ENCODE results near the gene COX7A1. TPM values are rescaled to one million over a fixed set of nuclear protein-coding genes. Genes with fewer than 3 reads are reported as not detected.

COX7A1 gene
- polyA plus RNA-seq, 1 donor (not counting 4 experiments of a cell fraction or from before 2014, with no cell fraction given) = 2.6 TPM

DNA sequence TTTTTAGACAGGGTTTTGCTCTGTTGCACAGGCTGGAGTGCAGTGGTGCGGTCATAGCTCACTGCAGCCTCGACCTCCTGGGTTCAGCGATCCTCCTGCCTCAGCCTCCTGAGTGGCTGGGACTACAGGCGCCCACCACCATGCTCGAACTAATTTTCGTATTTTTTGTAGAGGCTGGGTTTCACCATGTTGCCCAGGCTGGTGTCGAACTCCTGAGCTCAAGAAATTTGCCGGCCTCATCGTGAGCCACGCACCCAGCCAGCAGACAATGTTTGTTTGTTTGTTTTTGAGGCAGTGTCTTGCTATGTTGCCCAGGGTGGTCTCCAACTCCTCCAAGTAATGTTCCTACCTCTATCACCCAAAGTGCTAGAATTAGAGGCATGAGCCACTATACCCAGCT, 879 bp upstream of the COX7A1 start:
- DNase-seq (ENCODE audit: low read depth, low spot score) (no peak), FAIRE-seq (no peak)
- Histone ChIP-seq H3K27ac (ENCODE audit: control insufficient read depth, insufficient read depth, low read length) (no peak overlapping the region), H2AFZ (ENCODE audit: control insufficient read depth, low read length) (no peak overlapping the region), H3K4me3 (ENCODE audit: control insufficient read depth in 2 of 3, extremely low read depth in 1 of 3, insufficient read depth in 2 of 3, low read depth in 1 of 3, low read length in 3 of 3) (no peak overlapping the region), H3K9me1 (ENCODE audit: control insufficient read depth, extremely low read depth, insufficient read depth, low read length) (peaks cover 2% of the 10 kb centered on the region), H3K27me3 (ENCODE audit: control insufficient read depth, extremely low read depth, insufficient read depth, low read length) (no peaks in the 10 kb centered on the region), H3K36me3 (ENCODE audit: control insufficient read depth in 2 of 2, extremely low read depth in 1 of 2, insufficient read depth in 2 of 2, low read length in 2 of 2) (peaks cover 11 to 27% of the 10 kb centered on the region in 2 experiments), H3K9ac (ENCODE audit: control insufficient read depth, extremely low read depth, insufficient read depth, low read length) (no peak overlapping the region), H3K79me2 (ENCODE audit: control insufficient read depth, insufficient read depth, low read length) (no peaks in the 10 kb centered on the region), H4K20me1 (ENCODE audit: control insufficient read depth, extremely low read depth, insufficient read depth, low read length) (peaks cover 10% of the 10 kb centered on the region), H3K4me2 (ENCODE audit: control insufficient read depth, extremely low read depth, insufficient read depth, low read depth, low read length) (no peak overlapping the region), H3K4me1 (ENCODE audit: control insufficient read depth, extremely low read depth, insufficient read depth, low read length) (peaks cover 41% of the 10 kb centered on the region), H3K9me3 (ENCODE audit: control insufficient read depth, low read depth, low read length) (no peaks in the 10 kb centered on the region)
- TF ChIP-seq CTCF (optimal IDR thresholded peaks at IDR 0.05 in 1 of 3, IDR thresholded peaks at IDR 0.05 in 1 of 3, conservative IDR thresholded peaks at IDR 0.05 in 1 of 3; ENCODE audit: extremely low read depth in 1 of 3, insufficient read depth in 2 of 3, low read length in 3 of 3) = no peak
- no peak for TF ChIP-seq EZH2 (IDR thresholded peaks at IDR 0.05; ENCODE audit: low read length)
- dilution Hi-C loops (cut with MboI; ENCODE audit: extremely low pct_ligation_motif_present, low sequenced_read_pairs) = no loop called here

GRCh38 chr19:36152019-36152351, 262 bp downstream of the COX7A1 start:
- H3K9ac ChIP-seq (ENCODE audit: control insufficient read depth, extremely low read depth, insufficient read depth, low read length) = peak overlapping the region; percentile 3

More at GRCh38 chr19:36152019-36152351, 262 bp downstream of the COX7A1 start:
- no peak for DNase-seq (ENCODE audit: low read depth, low spot score)
- H3K36me3 ChIP-seq (ENCODE audit: control insufficient read depth in 2 of 2, extremely low read depth in 1 of 2, insufficient read depth in 2 of 2, low read length in 2 of 2) = peaks cover 15 to 35% of the 10 kb centered on the region in 2 experiments
- H3K9me3 ChIP-seq (ENCODE audit: control insufficient read depth, low read depth, low read length) = no peaks in the 10 kb centered on the region
- peaks cover 2% of the 10 kb centered on the region for H3K9me1 ChIP-seq (ENCODE audit: control insufficient read depth, extremely low read depth, insufficient read depth, low read length)
- peaks cover 10% of the 10 kb centered on the region for H4K20me1 ChIP-seq (ENCODE audit: control insufficient read depth, extremely low read depth, insufficient read depth, low read length)
- dilution Hi-C loops (cut with MboI; ENCODE audit: extremely low pct_ligation_motif_present, low sequenced_read_pairs) = no loop called here
- TF ChIP-seq CTCF (optimal IDR thresholded peaks at IDR 0.05 in 1 of 3, IDR thresholded peaks at IDR 0.05 in 1 of 3, conservative IDR thresholded peaks at IDR 0.05 in 1 of 3; ENCODE audit: extremely low read depth in 1 of 3, insufficient read depth in 2 of 3, low read length in 3 of 3) (no peak), EZH2 (IDR thresholded peaks at IDR 0.05; ENCODE audit: low read length) (no peak)
- H3K27ac ChIP-seq (ENCODE audit: control insufficient read depth, insufficient read depth, low read length) = no peak overlapping the region
- FAIRE-seq = no peak
- no peaks in the 10 kb centered on the region for H3K27me3 ChIP-seq (ENCODE audit: control insufficient read depth, extremely low read depth, insufficient read depth, low read length)
- peak overlapping the region in 1 of 3 experiments; percentile 1 for H3K4me3 ChIP-seq (ENCODE audit: control insufficient read depth in 2 of 3, extremely low read depth in 1 of 3, insufficient read depth in 2 of 3, low read depth in 1 of 3, low read length in 3 of 3)
- no peak overlapping the region for H2AFZ ChIP-seq (ENCODE audit: control insufficient read depth, low read length)
- peak overlapping the region; percentile 54 for H3K4me2 ChIP-seq (ENCODE audit: control insufficient read depth, extremely low read depth, insufficient read depth, low read depth, low read length)
- H3K4me1 ChIP-seq (ENCODE audit: control insufficient read depth, extremely low read depth, insufficient read depth, low read length) = peaks cover 41% of the 10 kb centered on the region
- H3K79me2 ChIP-seq (ENCODE audit: control insufficient read depth, insufficient read depth, low read length) = no peaks in the 10 kb centered on the region
